MCF 10A (cell line): Measurements from ENCODE around the gene EDC3. TPM values are rescaled to one million over a fixed set of nuclear protein-coding genes. Genes with fewer than 3 reads are reported as not detected.

Source experiments
- BruUV-seq: library from RNA; stranded (reverse); fragments of 400-500 nt; replicated peaks from 2 replicates; lab custom pipeline; 2021; lab: Mats Ljungman, UMichigan
- CTCF ChIA-PET: fragments of 300-600 bp; sonication (Branson Sonifier 250); formaldehyde crosslinking; extraction: SDS; loops from one replicate; lab custom pipeline; 2021; ENCODE audit warnings: antibody characterized with exemption, inconsistent platforms; lab: Yijun Ruan, JAX
- POLR2A ChIA-PET: fragments of 300-600, 350-650 bp; sonication (Branson Sonifier 250); formaldehyde crosslinking; extraction: SDS; loops from one replicate; lab custom pipeline; 2020; ENCODE audit warnings: antibody characterized with exemption, inconsistent platforms; lab: Yijun Ruan, JAX
- DNase-seq: peaks from one replicate; pipeline ENCODE4 v3.0.0-alpha.2; 2018; ENCODE audit not compliant: unreplicated experiment
- H3K27ac Mint-ChIP-seq: one replicate; pipeline ENCODE4 v1.8.0; 2022; ENCODE audit warnings: mild to moderate bottlenecking, low read depth, mixed read lengths; ENCODE audit not compliant: unreplicated experiment
- H3K27me3 Mint-ChIP-seq: one replicate; pipeline ENCODE4 v1.8.0; 2022; ENCODE audit warnings: mixed read lengths; ENCODE audit not compliant: insufficient read depth, unreplicated experiment
- H3K36me3 Mint-ChIP-seq: one replicate; pipeline ENCODE4 v1.8.0; 2022; ENCODE audit warnings: mild to moderate bottlenecking, moderate library complexity, mixed read lengths; ENCODE audit not compliant: insufficient read depth, unreplicated experiment
- H3K4me1 Mint-ChIP-seq: one replicate; pipeline ENCODE4 v1.8.0; 2022; ENCODE audit warnings: mixed read lengths; ENCODE audit not compliant: insufficient read depth, unreplicated experiment
- H3K4me3 Mint-ChIP-seq: one replicate; pipeline ENCODE4 v1.8.0; 2022; ENCODE audit warnings: mild to moderate bottlenecking, moderate library complexity, mixed read lengths; ENCODE audit not compliant: unreplicated experiment
- H3K9me3 Mint-ChIP-seq: one replicate; pipeline ENCODE4 v1.8.0; 2022; ENCODE audit warnings: mixed read lengths; ENCODE audit not compliant: unreplicated experiment
- CTCF ChIP-seq: fragments of 200-600 bp; IDR thresholded peaks from one replicate; pipeline ENCODE4 v1.8.0; 2022; ENCODE audit warnings: antibody characterized with exemption, mild to moderate bottlenecking; ENCODE audit not compliant: unreplicated experiment
- intact Hi-C: fragments of 100-400 bp; cut with micrococcal nuclease; formaldehyde crosslinking; loops from 2 replicates; pipeline ENCODE4 v1.14.1; 2022
- total RNA-seq: library from RNA; stranded (reverse); gene quantifications from 2 replicates; pipeline ENCODE4 v1.2.3, GENCODE V29; 2022

Gene EDC3
- total RNA-seq, 1 experiment from 2014 or later = 42.8 TPM

GRCh38 chr15:74716651-74717050, 20.8 kb upstream of the EDC3 start:
- H3K36me3 Mint-ChIP-seq = no peaks in the 10 kb centered on the region
- no peak overlapping the region for H3K4me3 Mint-ChIP-seq
- CTCF ChIA-PET = no interaction called here
- H3K27me3 Mint-ChIP-seq = no peaks in the 10 kb centered on the region
- H3K27ac Mint-ChIP-seq = no peak overlapping the region
- no peaks in the 10 kb centered on the region for H3K9me3 Mint-ChIP-seq
- DNase-seq = peak; percentile 18
- POLR2A ChIA-PET = no interaction called here
- BruUV-seq = no TSS peak
- no peaks in the 10 kb centered on the region for H3K4me1 Mint-ChIP-seq
- TF ChIP-seq CTCF = no peak
- intact Hi-C loops = no loop called here

GRCh38 chr15:74712311-74712710, 16.5 kb upstream of the EDC3 start:
- ChIA-PET POLR2A (interaction anchor here (0.7 kb wide), 1 partner anchor 69 kb away, joined by 4 read pairs; no protein-coding TSS in a partner anchor), CTCF (interaction anchor here (0.6 to 0.7 kb wide), 2 partner anchors 242 to 313 kb away, joined by 3 read pairs; no protein-coding TSS in a partner anchor)

GRCh38 chr15:74710319-74711094, 14.7 kb upstream of the EDC3 start:
- no peak overlapping the region for H3K27ac Mint-ChIP-seq
- H3K27me3 Mint-ChIP-seq = peaks cover 36% of the 10 kb centered on the region
- CTCF ChIA-PET = interaction anchor here (0.7 kb wide), 1 partner anchor 256 kb away, joined by 3 read pairs; no protein-coding TSS in a partner anchor
- intact Hi-C loops = no loop called here
- POLR2A ChIA-PET = no interaction called here
- TF ChIP-seq CTCF = no peak
- H3K4me3 Mint-ChIP-seq = no peak overlapping the region
- H3K4me1 Mint-ChIP-seq = peaks cover 4% of the 10 kb centered on the region
- H3K9me3 Mint-ChIP-seq = no peaks in the 10 kb centered on the region
- no peak for DNase-seq
- H3K36me3 Mint-ChIP-seq = no peaks in the 10 kb centered on the region
- BruUV-seq = no TSS peak

More at GRCh38 chr15:74712311-74712710, 16.5 kb upstream of the EDC3 start:
- H3K9me3 Mint-ChIP-seq = no peaks in the 10 kb centered on the region
- no peak overlapping the region for H3K4me3 Mint-ChIP-seq
- no TSS peak for BruUV-seq
- intact Hi-C loops = no loop called here
- no peaks in the 10 kb centered on the region for H3K36me3 Mint-ChIP-seq
- peaks cover 19% of the 10 kb centered on the region for H3K27me3 Mint-ChIP-seq
- no peak overlapping the region for H3K27ac Mint-ChIP-seq
- no peak for TF ChIP-seq CTCF
- DNase-seq = no peak
- H3K4me1 Mint-ChIP-seq = peaks cover 4% of the 10 kb centered on the region

- ChIA-PET CTCF (interaction anchor here (0.6 to 0.7 kb wide), 2 partner anchors 185 to 256 kb away, joined by 3 read pairs; no protein-coding TSS in a partner anchor), POLR2A (interaction anchor here (0.6 kb wide), 1 partner anchor 493 kb away, joined by 3 read pairs; no protein-coding TSS in a partner anchor)
- H3K4me3 Mint-ChIP-seq = no peak overlapping the region
- DNase-seq = no peak
- intact Hi-C loops = no loop called here
- H3K36me3 Mint-ChIP-seq = no peaks in the 10 kb centered on the region
- H3K9me3 Mint-ChIP-seq = no peaks in the 10 kb centered on the region
- BruUV-seq = no TSS peak
- no peak for TF ChIP-seq CTCF
- H3K27ac Mint-ChIP-seq = no peak overlapping the region
- H3K4me1 Mint-ChIP-seq = peaks cover 4% of the 10 kb centered on the region
- peaks cover 38% of the 10 kb centered on the region for H3K27me3 Mint-ChIP-seq
Measured at GRCh38 chr15:74709892-74710291, 14.1 kb upstream of the EDC3 start.
